RCC 7860 (cell line): ENCODE data around the gene PCDHA3.
"Not testable (repeated sequence)": the region's sequence is repeated elsewhere in the genome, so short reads cannot be mapped to it uniquely, and the experiment has no call there.

Source experiments
- DNase-seq: peaks from one replicate; pipeline ENCODE4 v3.0.0-alpha.2; 2015; ENCODE audit warnings: low spot score
- FAIRE-seq: peaks from 2 replicates; lab custom pipeline; 2012; peaks lifted over from hg19 to GRCh38; lab: Jason Lieb, UNC

The PCDHA3 gene

DNA sequence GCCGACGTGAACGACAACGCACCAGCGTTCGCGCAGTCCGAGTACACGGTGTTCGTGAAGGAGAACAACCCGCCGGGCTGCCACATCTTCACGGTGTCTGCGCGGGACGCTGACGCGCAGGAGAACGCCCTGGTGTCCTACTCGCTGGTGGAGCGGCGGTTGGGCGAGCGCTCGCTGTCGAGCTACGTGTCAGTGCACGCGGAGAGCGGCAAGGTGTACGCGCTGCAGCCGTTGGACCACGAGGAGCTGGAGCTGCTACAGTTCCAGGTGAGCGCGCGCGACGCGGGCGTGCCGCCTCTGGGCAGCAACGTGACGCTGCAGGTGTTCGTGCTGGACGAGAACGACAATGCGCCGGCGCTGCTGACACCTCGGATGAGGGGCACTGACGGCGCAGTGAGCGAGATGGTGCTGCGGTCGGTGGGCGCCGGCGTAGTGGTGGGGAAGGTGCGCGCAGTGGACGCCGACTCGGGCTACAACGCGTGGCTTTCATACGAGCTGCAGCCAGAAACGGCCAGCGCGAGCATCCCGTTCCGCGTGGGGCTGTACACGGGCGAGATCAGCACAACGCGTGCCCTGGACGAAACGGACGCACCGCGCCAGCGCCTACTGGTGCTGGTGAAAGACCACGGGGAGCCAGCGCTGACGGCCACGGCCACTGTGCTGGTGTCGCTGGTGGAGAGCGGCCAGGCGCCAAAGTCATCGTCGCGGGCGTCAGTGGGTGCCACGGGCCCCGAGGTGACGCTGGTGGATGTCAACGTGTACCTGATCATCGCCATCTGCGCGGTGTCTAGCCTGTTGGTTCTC, 49.2 kb downstream of the PCDHA3 start:
- not testable (repeated sequence) for FAIRE-seq, DNase-seq
